K562 (cell line): ENCODE data around the gene AP2S1. TPM values are rescaled to one million over a fixed set of nuclear protein-coding genes. Genes with fewer than 3 reads are reported as not detected.

Source experiments
- ATAC-seq: fragments of 200-7000 bp; cut with Tn5 transposase; 3 replicates; pipeline ENCODE4 v1.9.1; 2020; ENCODE audit warnings: moderate library complexity
- BruUV-seq: library from RNA; stranded (reverse); fragments of 400-500 nt; replicated peaks from 2 replicates; lab custom pipeline; 2021; lab: Mats Ljungman, UMichigan
- CTCF ChIA-PET: fragments of 300-600 bp; formaldehyde crosslinking; extraction: SDS; loops from one replicate; lab custom pipeline; 2021; ENCODE audit warnings: low intra/inter-chr PET ratio; lab: Yijun Ruan, JAX
- POLR2A ChIA-PET: fragments of 300-600, 350-650 bp; sonication (Branson Sonifier 250); formaldehyde crosslinking; extraction: SDS; loops from one replicate; lab custom pipeline; 2021; ENCODE audit warnings: antibody characterized with exemption, inconsistent platforms; lab: Yijun Ruan, JAX
- DNase-seq, 4 experiments: peaks; one replicate each; pipeline versions ENCODE4 v3.0.0 to v3.0.0-alpha.2; 2011 to 2018; ENCODE audit warnings: low spot score in 3 of 4, mixed read lengths in 3 of 4; ENCODE audit errors: extremely low read depth in 1 of 4
- FAIRE-seq: peaks from 2 replicates; lab custom pipeline; 2011; peaks lifted over from hg19 to GRCh38; lab: Jason Lieb, UNC
- H2AFZ ChIP-seq: 2 replicates; pipeline ENCODE4 v1.6.0; 2011; ENCODE audit warnings: low read depth, low read length, control low read depth, inconsistent platforms
- H3K27ac ChIP-seq: fragments of 200-600 bp; 3 replicates; pipeline ENCODE4 v1.8.0; 2011; ENCODE audit warnings: low read depth, mild to moderate bottlenecking, control low read depth, inconsistent platforms, low read length, moderate library complexity, mixed read lengths; ENCODE audit errors: extremely low read depth
- H3K27me3 ChIP-seq, 2 experiments: fragments of 300-600 bp in 1 of 2; 2 replicates in 1 of 2; 3 replicates in 1 of 2; pipeline versions ENCODE4 v1.6.0 to v1.8.0; 2011; ENCODE audit warnings: inconsistent platforms in 2 of 2, low read length in 2 of 2, mild to moderate bottlenecking in 1 of 2, mixed read lengths in 1 of 2, moderate library complexity in 1 of 2; ENCODE audit not compliant: control insufficient read depth in 2 of 2, insufficient read depth in 2 of 2
- H3K36me3 ChIP-seq: fragments of 300-600 bp; 3 replicates; pipeline ENCODE4 v1.8.0; 2011; ENCODE audit warnings: mild to moderate bottlenecking, low read length, inconsistent platforms; ENCODE audit not compliant: control insufficient read depth, insufficient read depth
- H3K4me1 ChIP-seq, 2 experiments: fragments of 200-600 bp in 1 of 2; replicated peaks in 1 of 2; 2 replicates in 1 of 2; 3 replicates in 1 of 2; pipeline versions ENCODE4 v1.5.1 to v1.8.0; 2011; ENCODE audit warnings: inconsistent platforms in 2 of 2, low read length in 2 of 2, mild to moderate bottlenecking in 1 of 2, mixed read lengths in 1 of 2, moderate library complexity in 1 of 2; ENCODE audit not compliant: control insufficient read depth in 2 of 2, insufficient read depth in 2 of 2
- H3K4me2 ChIP-seq: 2 replicates; pipeline ENCODE4 v1.6.1; 2011; ENCODE audit warnings: low read length, control low read depth, inconsistent platforms, mixed read lengths; ENCODE audit not compliant: insufficient read depth
- H3K4me3 ChIP-seq: fragments of 200-600 bp; sonication (generic), shearing (Covaris generic); 2 replicates; pipeline ENCODE4 v1.5.1; 2016; ENCODE audit warnings: control low read depth, inconsistent platforms
- H3K79me2 ChIP-seq: fragments of 200-600 bp; 3 replicates; pipeline ENCODE4 v1.8.0; 2011; ENCODE audit warnings: low read length, inconsistent platforms; ENCODE audit not compliant: control insufficient read depth, insufficient read depth
- H3K9ac ChIP-seq, 2 experiments: 2 replicates each; pipeline versions ENCODE4 v1.6.0 to v1.6.1; 2011; ENCODE audit warnings: low read depth in 2 of 2, low read length in 2 of 2, control low read depth in 1 of 2, inconsistent platforms in 1 of 2, mild to moderate bottlenecking in 1 of 2, mixed read lengths in 1 of 2; ENCODE audit not compliant: insufficient read depth in 1 of 2
- H3K9me1 ChIP-seq: one replicate; pipeline ENCODE4 v1.6.0; 2011; ENCODE audit warnings: inconsistent platforms, mild to moderate bottlenecking, low read length, moderate library complexity; ENCODE audit not compliant: control insufficient read depth, insufficient read depth
- H3K9me3 ChIP-seq: replicated peaks from 2 replicates; pipeline ENCODE4 v1.5.1; 2011; ENCODE audit warnings: low read depth, low read length, inconsistent platforms; ENCODE audit not compliant: control insufficient read depth, insufficient read depth
- H4K20me1 ChIP-seq: replicated peaks from 2 replicates; pipeline ENCODE4 v1.6.1; 2011; ENCODE audit warnings: low read length, inconsistent platforms, mixed read lengths; ENCODE audit not compliant: control insufficient read depth, insufficient read depth
- GATAD2B ChIP-seq: fragments of 450-650 bp; IDR thresholded peaks from 2 replicates; pipeline ENCODE4 v1.6.1; 2017; ENCODE audit warnings: mild to moderate bottlenecking, borderline replicate concordance
- HCFC1 ChIP-seq: IDR thresholded peaks from 2 replicates; pipeline ENCODE4 v1.6.1; 2012; ENCODE audit warnings: low read depth, low read length, improper control_type of control experiment
- HMG20B ChIP-seq: fragments of 250-450 bp; sonication (Bioruptor Pico); IDR thresholded peaks from 2 replicates; pipeline ENCODE4 v1.5.0; 2021; ENCODE audit warnings: mild to moderate bottlenecking
- MAFG ChIP-seq: fragments of 450-650 bp; conservative IDR thresholded peaks from 2 replicates; pipeline ENCODE4 v1.6.1; 2016; ENCODE audit warnings: missing genetic modification characterization, missing compliant biosample characterization
- MCM3 ChIP-seq: fragments of 450-650 bp; IDR thresholded peaks from 2 replicates; pipeline ENCODE4 v1.6.1; 2016
- PHB ChIP-seq: fragments of 250-450 bp; sonication (Bioruptor Pico); IDR thresholded peaks from 2 replicates; pipeline ENCODE4 v1.5.0; 2021
- RAD51 ChIP-seq: fragments of 450-650 bp; IDR thresholded peaks from 2 replicates; pipeline ENCODE4 v1.7.1; 2016; ENCODE audit warnings: low read depth, mild to moderate bottlenecking, borderline replicate concordance
- SMARCA5 ChIP-seq: fragments of 450-650 bp; IDR thresholded peaks from 2 replicates; pipeline ENCODE4 v1.6.1; 2016
- SP1 ChIP-seq: sonication (generic); formaldehyde crosslinking; IDR thresholded peaks from 2 replicates; pipeline ENCODE4 v1.8.1; 2022; ENCODE audit warnings: mild to moderate bottlenecking, missing genetic modification reagents
- TBL1XR1 ChIP-seq, 2 experiments: IDR thresholded peaks; 2 replicates each; pipeline ENCODE4 v1.6.1; 2012; ENCODE audit warnings: improper control_type of control experiment in 2 of 2, low read length in 2 of 2, mild to moderate bottlenecking in 1 of 2
- TOE1 ChIP-seq, 2 experiments: fragments of 450-650 bp in 1 of 2; sonication (generic) in 1 of 2; formaldehyde crosslinking in 1 of 2; IDR thresholded peaks; 2 replicates each; pipeline versions ENCODE4 v1.7.1 to v1.8.0; 2016 to 2022; ENCODE audit warnings: borderline replicate concordance in 2 of 2, mild to moderate bottlenecking in 2 of 2, antibody characterized with exemption in 1 of 2, inconsistent platforms in 1 of 2, low read depth in 1 of 2, missing genetic modification reagents in 1 of 2, moderate library complexity in 1 of 2
- TSC22D4 ChIP-seq: fragments of 450-650 bp; IDR thresholded peaks from 2 replicates; pipeline ENCODE4 v1.6.1; 2016; ENCODE audit warnings: missing genetic modification characterization, missing biosample characterization, control low read depth
- ZKSCAN1 ChIP-seq: fragments of 150-350 bp; IDR thresholded peaks from 2 replicates; pipeline ENCODE4 v1.6.1; 2016; ENCODE audit warnings: low read depth, low read length
- ZNF232 ChIP-seq: sonication (generic); formaldehyde crosslinking; IDR thresholded peaks from 2 replicates; pipeline ENCODE4 v1.8.0; 2022; ENCODE audit warnings: mild to moderate bottlenecking, missing genetic modification reagents
- ZNF644 ChIP-seq: fragments of 200-800 bp; sonication (Bioruptor generic); IDR thresholded peaks from 2 replicates; pipeline ENCODE4 v1.6.1; 2016; ENCODE audit warnings: low read depth, missing genetic modification characterization, missing compliant biosample characterization
- ZNF778 ChIP-seq: fragments of 450-650 bp; formaldehyde crosslinking; IDR thresholded peaks from 2 replicates; pipeline ENCODE4 v1.4.0; 2020; ENCODE audit warnings: mild to moderate bottlenecking, moderate library complexity
- WGBS: fragments of 100-300 bp; shearing (Covaris generic); methylation state at CpG from one replicate; pipeline ENCODE4 v1.1.6; 2016; ENCODE audit warnings: low coverage, mixed read lengths; ENCODE audit not compliant: insufficient coverage; ENCODE audit errors: missing lambda C conversion rate; 5-methylcytosine and 5-hydroxymethylcytosine counted together
- in situ Hi-C: fragments of 300-500 bp; cut with MboI; formaldehyde crosslinking; loops from 4 replicates; pipeline ENCODE4 v1.15.0; 2018; ENCODE audit warnings: inconsistent platforms, mixed read lengths
- intact Hi-C: fragments of 100-400 bp; cut with micrococcal nuclease; formaldehyde crosslinking; loops from 2 replicates; pipeline ENCODE4 v1.14.2; 2022
- polyA plus RNA-seq, 8 experiments: library from polyadenylated mRNA; depleted of rRNA in 4 of 8; stranded (reverse) in 5 of 8; unstranded in 3 of 8; fragments of >200 nt; fragmentation: Nextera tagmentation in 2 of 8; fragmentation: Illumina TruSeq in 1 of 8; extraction: Ambion mirVana in 2 of 8; extraction: Trizol in 1 of 8; gene quantifications; 2 replicates each; pipeline versions ENCODE4 v1.2.1 to v1.2.3, GENCODE V29; 2011 to 2014; ENCODE audit warnings: inconsistent platforms in 1 of 8, missing spikeins in 1 of 8
- total RNA-seq, 7 experiments: library from RNA; depleted of rRNA in 6 of 7; stranded (reverse); fragments of >200 nt in 6 of 7; fragmentation: Illumina TruSeq in 2 of 7; extraction: Trizol in 2 of 7; gene quantifications; 2 replicates each; pipeline versions ENCODE4 v1.2.1 to v1.2.3, GENCODE V29; 2011 to 2021; ENCODE audit warnings: low replicate concordance in 1 of 7
- TF ChIP-seq, protein P1 (sequence below): fragments of 250-450 bp; sonication (Bioruptor Pico); IDR thresholded peaks from 2 replicates; pipeline ENCODE4 v1.5.0; 2021
- TF ChIP-seq, protein P2 (sequence below): fragments of 250-450 bp; sonication (Bioruptor Pico); IDR thresholded peaks from 2 replicates; pipeline ENCODE4 v1.8.0; 2022; ENCODE audit warnings: moderate library complexity, mild to moderate bottlenecking, inconsistent platforms

Gene AP2S1
- total and polyA plus RNA-seq, 9 of the 15 experiments (the other 6 are each of a cell fraction or from before 2014, with no cell fraction given) = 32.4 to 294 (median 136) TPM

DNA sequence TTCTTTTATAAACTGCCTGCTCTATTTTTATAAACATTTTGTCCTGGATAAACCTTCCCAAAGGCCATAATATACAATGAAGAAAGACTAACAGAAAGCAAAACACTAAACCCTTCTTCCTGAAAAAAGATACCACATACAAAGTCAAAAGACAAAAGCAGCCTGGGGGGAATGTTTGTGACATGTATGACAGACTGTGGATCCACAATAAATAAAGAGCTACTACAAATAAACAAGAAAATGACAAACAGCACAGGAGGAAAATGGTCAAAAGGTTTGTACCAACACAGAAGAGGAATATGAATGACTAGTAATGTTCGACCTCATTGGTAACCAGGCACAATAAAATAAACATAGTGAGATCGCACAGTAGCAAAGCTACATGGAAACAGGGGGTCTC is 19.8 kb downstream of the AP2S1 start (continued):
- no peak for TF ChIP-seq TOE1 (IDR thresholded peaks at IDR 0.05; ENCODE audit: borderline replicate concordance)
- no peak for TF ChIP-seq TOE1 (CRISPR knock-in tag; IDR thresholded peaks at IDR 0.05; ENCODE audit: borderline replicate concordance, low read depth)
- no peak for TF ChIP-seq RAD51
- TF ChIP-seq ZNF778 (CRISPR knock-in tag) = no peak
- no peak for TF ChIP-seq ZKSCAN1
- TF ChIP-seq SP1 (CRISPR knock-in tag) = no peak
- TF ChIP-seq PHB = no peak
- peak; percentile 61; the same call in 1 of the 2 replicates for TF ChIP-seq SMARCA5
- TF ChIP-seq, protein P1, sequence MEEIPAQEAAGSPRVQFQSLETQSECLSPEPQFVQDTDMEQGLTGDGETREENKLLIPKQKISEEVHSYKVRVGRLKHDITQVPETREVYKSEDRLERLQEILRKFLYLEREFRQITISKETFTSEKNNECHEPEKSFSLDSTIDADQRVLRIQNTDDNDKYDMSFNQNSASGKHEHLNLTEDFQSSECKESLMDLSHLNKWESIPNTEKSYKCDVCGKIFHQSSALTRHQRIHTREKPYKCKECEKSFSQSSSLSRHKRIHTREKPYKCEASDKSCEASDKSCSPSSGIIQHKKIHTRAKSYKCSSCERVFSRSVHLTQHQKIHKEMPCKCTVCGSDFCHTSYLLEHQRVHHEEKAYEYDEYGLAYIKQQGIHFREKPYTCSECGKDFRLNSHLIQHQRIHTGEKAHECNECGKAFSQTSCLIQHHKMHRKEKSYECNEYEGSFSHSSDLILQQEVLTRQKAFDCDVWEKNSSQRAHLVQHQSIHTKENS (CRISPR knock-in tag) = no peak
- TF ChIP-seq HMG20B (CRISPR knock-in tag) = no peak

DNA sequence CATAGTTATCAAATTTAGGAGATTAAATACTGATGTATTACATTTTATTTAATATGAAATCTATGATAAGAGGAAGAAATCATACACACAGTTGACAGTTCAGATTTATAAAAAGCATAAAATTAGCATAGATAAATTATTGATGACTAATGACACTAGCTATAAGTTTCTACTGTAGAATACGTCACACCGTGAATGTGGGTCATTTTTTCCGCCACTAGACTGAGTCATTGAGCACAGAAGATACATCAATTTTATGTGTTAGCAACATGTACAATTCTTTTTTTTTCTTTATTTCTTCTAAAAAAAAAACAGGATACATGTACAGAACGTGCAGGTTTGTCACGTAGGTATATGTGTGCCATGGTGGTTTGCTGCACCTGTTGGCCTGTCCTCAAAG is 22.2 kb downstream of the AP2S1 start:
- no peak for FAIRE-seq
- no TSS peak for BruUV-seq
- TF ChIP-seq ZNF232 (CRISPR knock-in tag) (no peak), TSC22D4 (tag) (no peak), HCFC1 (no peak), MCM3 (no peak), GATAD2B (no peak), MAFG (no peak), TBL1XR1 (IDR thresholded peaks at IDR 0.05; ENCODE audit: low read length in 2 of 2) (no peak), ZNF644 (tag) (no peak)
- TF ChIP-seq, protein P2, sequence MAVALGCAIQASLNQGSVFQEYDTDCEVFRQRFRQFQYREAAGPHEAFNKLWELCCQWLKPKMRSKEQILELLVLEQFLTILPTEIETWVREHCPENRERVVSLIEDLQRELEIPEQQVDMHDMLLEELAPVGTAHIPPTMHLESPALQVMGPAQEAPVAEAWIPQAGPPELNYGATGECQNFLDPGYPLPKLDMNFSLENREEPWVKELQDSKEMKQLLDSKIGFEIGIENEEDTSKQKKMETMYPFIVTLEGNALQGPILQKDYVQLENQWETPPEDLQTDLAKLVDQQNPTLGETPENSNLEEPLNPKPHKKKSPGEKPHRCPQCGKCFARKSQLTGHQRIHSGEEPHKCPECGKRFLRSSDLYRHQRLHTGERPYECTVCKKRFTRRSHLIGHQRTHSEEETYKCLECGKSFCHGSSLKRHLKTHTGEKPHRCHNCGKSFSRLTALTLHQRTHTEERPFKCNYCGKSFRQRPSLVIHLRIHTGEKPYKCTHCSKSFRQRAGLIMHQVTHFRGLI (CRISPR knock-in tag) = no peak

More for the DNA sequence above, 22.2 kb downstream of the AP2S1 start:
- H3K4me1 ChIP-seq = peaks cover 0 to 11% of the 10 kb centered on the region in 2 experiments; a peak in 4 of 5 replicates
- H3K9me3 ChIP-seq = 0 out of 2 replicates have a peak, but pooled peaks cover 2% of the 10 kb centered on the region
- no peak for DNase-seq
- intact Hi-C loops (loop anchor here (5.0 kb wide), 2 partner anchors 41 to 71 kb away; partner anchors contain the start of gene SLC1A5), in situ Hi-C loops (no loop called here)
- H2AFZ ChIP-seq = no peak overlapping the region
- no peaks in the 10 kb centered on the region for H3K27me3 ChIP-seq
- H4K20me1 ChIP-seq = no peaks in the 10 kb centered on the region
- ChIA-PET POLR2A (interaction anchor here (2.3 to 4.2 kb wide), 2 partner anchors 40 to 43 kb away, joined by 12 to 15 read pairs; partner anchors contain the start of gene SLC1A5), CTCF (no interaction called here)
- H3K9me1 ChIP-seq = no peaks in the 10 kb centered on the region
- H3K9ac ChIP-seq = no peak overlapping the region
- H3K4me3 ChIP-seq = no peak overlapping the region
- H3K36me3 ChIP-seq = no peaks in the 10 kb centered on the region
- ATAC-seq = no peak
- 50% methylated on average over 5 of the region's 5 CpGs for WGBS
- H3K79me2 ChIP-seq = no peaks in the 10 kb centered on the region
- no peak overlapping the region for H3K4me2 ChIP-seq
- H3K27ac ChIP-seq = no peak overlapping the region
